Esophagus muscularis mucosa (tissue), 4 donors: Measurements from ENCODE around the gene SUPT20H. TPM values are rescaled to one million over a fixed set of nuclear protein-coding genes. Genes with fewer than 3 reads are reported as not detected.

ENCODE experiments used
- DNase-seq: peaks from one replicate; pipeline ENCODE4 v3.0.0-alpha.2; 2017; ENCODE audit errors: extremely low spot score
- H3K27ac ChIP-seq, 4 donors: fragments of 200-600 bp; sonication (generic); replicated peaks in 1 of 4; 1 replicate in 3 of 4; 2 replicates in 1 of 4; pipeline ENCODE4 v1.5.1; 2016 to 2019; ENCODE audit warnings: mild to moderate bottlenecking in 1 of 4
- H3K27me3 ChIP-seq, 4 donors: fragments of 200-600 bp; sonication (generic); one replicate each; pipeline versions ENCODE4 v1.5.1 to v1.6.0; 2016 to 2019
- H3K36me3 ChIP-seq, 4 donors: fragments of 200-600 bp; sonication (generic); one replicate each; pipeline ENCODE4 v1.5.1; 2016 to 2019
- H3K4me1 ChIP-seq, 4 donors: fragments of 200-600 bp; sonication (generic); one replicate each; pipeline ENCODE4 v1.5.1; 2016 to 2019
- H3K4me3 ChIP-seq, 4 donors: fragments of 200-600 bp; sonication (generic); 1 replicate in 2 of 4; 2 replicates in 2 of 4; pipeline ENCODE4 v1.5.1; 2016 to 2019; ENCODE audit warnings: mild to moderate bottlenecking in 4 of 4, moderate library complexity in 1 of 4
- H3K9me3 ChIP-seq, 4 donors: fragments of 200-600 bp; sonication (generic); 1 replicate in 3 of 4; 2 replicates in 1 of 4; pipeline ENCODE4 v1.5.1; 2016 to 2019
- CTCF ChIP-seq, 3 experiments: fragments of 200-600 bp in 2 of 3; fragments of 450-650 bp in 1 of 3; sonication (generic) in 2 of 3; IDR thresholded peaks; one replicate each; pipeline ENCODE4 v1.5.1; 2017 to 2019; ENCODE audit warnings: antibody characterized with exemption in 3 of 3, mild to moderate bottlenecking in 2 of 3, moderate library complexity in 1 of 3
- EP300 ChIP-seq: sonication (generic); formaldehyde crosslinking; IDR thresholded peaks from one replicate; pipeline ENCODE4 v1.6.1; 2017; ENCODE audit warnings: antibody characterized with exemption
- POLR2A ChIP-seq: fragments of 450-650 bp; IDR thresholded peaks from one replicate; pipeline ENCODE4 v1.6.1; 2017; ENCODE audit warnings: antibody characterized with exemption, moderate library complexity, mild to moderate bottlenecking, low read depth
- POLR2AphosphoS5 ChIP-seq, 2 donors: sonication (generic); formaldehyde crosslinking; IDR thresholded peaks; one replicate each; pipeline ENCODE4 v1.6.1; 2017; ENCODE audit warnings: antibody characterized with exemption in 2 of 2
- WGBS: methylation state at CpG from one replicate; pipeline ENCODE4 v1.1.5; 2018; 5-methylcytosine and 5-hydroxymethylcytosine counted together
- intact Hi-C: fragments of 100-400 bp; cut with DNase I; formaldehyde crosslinking; loops from one replicate; pipeline ENCODE4 v1.15.1; 2023
- total RNA-seq, 4 donors: library from RNA; depleted of rRNA; stranded (reverse); fragments of >200 nt; gene quantifications; one replicate each; pipeline versions ENCODE4 v1.1.0 to v1.2.1, GENCODE V29; 2016

The SUPT20H gene
- total RNA-seq, 4 donors from 2014 or later = 23.0 to 37.4 (median 31.7) TPM

GRCh38 chr13:36975172-36975571, 84.3 kb downstream of the SUPT20H start:
- Histone ChIP-seq H3K4me3 (no peak overlapping the region), H3K9me3 (peaks cover 0 to 4% (median 0%) of the 10 kb centered on the region in 4 donors), H3K4me1 (no peaks in the 10 kb centered on the region), H3K36me3 (peaks cover 22 to 61% (median 47%) of the 10 kb centered on the region in 4 donors), H3K27ac (no peak overlapping the region), H3K27me3 (no peaks in the 10 kb centered on the region)
- intact Hi-C loops = no loop called here
- WGBS = 100% methylated on average over 1 of the region's 1 CpG
- no peak for TF ChIP-seq EP300
- no peak for DNase-seq

GRCh38 chr13:36973621-36974295, 85.7 kb downstream of the SUPT20H start:
- Histone ChIP-seq H3K27ac (no peak overlapping the region), H3K9me3 (peaks cover 0 to 4% (median 0%) of the 10 kb centered on the region in 4 donors), H3K27me3 (no peaks in the 10 kb centered on the region), H3K36me3 (peaks cover 23 to 59% (median 47%) of the 10 kb centered on the region in 4 donors), H3K4me3 (no peak overlapping the region), H3K4me1 (no peaks in the 10 kb centered on the region)
- whole genome bisulfite sequencing = 95% methylated on average over 5 of the region's 5 CpGs
- no peak for TF ChIP-seq POLR2AphosphoS5 (IDR thresholded peaks at IDR 0.05)
- TF ChIP-seq EP300 = no peak
- no peak for TF ChIP-seq POLR2A
- no peak for TF ChIP-seq CTCF (IDR thresholded peaks at IDR 0.05)
- DNase-seq = no peak
- intact Hi-C loops = no loop called here

- 100% methylated on average over 1 of the region's 1 CpG for WGBS
- Histone ChIP-seq H3K27me3 (no peaks in the 10 kb centered on the region), H3K27ac (no peak overlapping the region), H3K36me3 (peaks cover 23 to 63% (median 43%) of the 10 kb centered on the region in 4 donors), H3K4me1 (no peaks in the 10 kb centered on the region), H3K9me3 (peaks cover 0 to 4% (median 0%) of the 10 kb centered on the region in 4 donors), H3K4me3 (no peak overlapping the region)
- DNase-seq = no peak
- TF ChIP-seq POLR2A = no peak
- intact Hi-C loops = no loop called here
These were observed 86.5 kb downstream of the SUPT20H start for GRCh38 chr13:36973009-36973408.

- no peak overlapping the region for H3K4me3 ChIP-seq
- intact Hi-C loops = no loop called here
- H3K27me3 ChIP-seq = no peaks in the 10 kb centered on the region
- H3K27ac ChIP-seq = no peak overlapping the region
- DNase-seq = no peak
- H3K36me3 ChIP-seq = peaks cover 27 to 88% (median 56%) of the 10 kb centered on the region in 4 donors
- no peak for TF ChIP-seq CTCF (IDR thresholded peaks at IDR 0.05)
- TF ChIP-seq POLR2AphosphoS5 (IDR thresholded peaks at IDR 0.05) = no peak
- no peak for TF ChIP-seq EP300
- TF ChIP-seq POLR2A = no peak
- WGBS = 93% methylated on average over 4 of the region's 4 CpGs
- H3K4me1 ChIP-seq = no peaks in the 10 kb centered on the region
- no peaks in the 10 kb centered on the region for H3K9me3 ChIP-seq
These were observed 93.1 kb downstream of the SUPT20H start for GRCh38 chr13:36966404-36966803.

GRCh38 chr13:36965767-36966166, 93.7 kb downstream of the SUPT20H start:
- Histone ChIP-seq H3K36me3 (peaks cover 21 to 88% (median 52%) of the 10 kb centered on the region in 4 donors), H3K4me1 (no peaks in the 10 kb centered on the region), H3K4me3 (no peak overlapping the region), H3K9me3 (no peaks in the 10 kb centered on the region), H3K27me3 (no peaks in the 10 kb centered on the region), H3K27ac (no peak overlapping the region)
- no peak for DNase-seq
- intact Hi-C loops = no loop called here
- TF ChIP-seq EP300 (no peak), CTCF (IDR thresholded peaks at IDR 0.05) (no peak)
- 76% methylated on average over 2 of the region's 2 CpGs for WGBS
